Esophagus squamous epithelium (tissue), 5 donors: ENCODE results near the gene ANKRD13A. TPM values are rescaled to one million over a fixed set of nuclear protein-coding genes. Genes with fewer than 3 reads are reported as not detected.
A peak's percentile ranks its signal among the peaks of the same experiment; 100 is the strongest.

ENCODE experiments used
- DNase-seq: peaks from one replicate; lab custom pipeline; 2025; lab: John Stamatoyannopoulos, UW
- H3K27ac ChIP-seq, 4 donors: fragments of 200-600 bp; sonication (generic); one replicate each; pipeline ENCODE4 v1.5.1; 2016 to 2019; ENCODE audit warnings: mild to moderate bottlenecking in 1 of 4
- H3K27me3 ChIP-seq, 4 donors: fragments of 200-600 bp; sonication (generic); 1 replicate in 3 of 4; 2 replicates in 1 of 4; pipeline versions ENCODE4 v1.5.1 to v1.6.0; 2017 to 2021; ENCODE audit warnings: antibody characterized with exemption in 1 of 4
- H3K36me3 ChIP-seq, 3 donors: fragments of 200-600 bp; sonication (generic); one replicate each; pipeline ENCODE4 v1.5.1; 2016 to 2019
- H3K4me1 ChIP-seq, 3 donors: fragments of 200-600 bp; sonication (generic); one replicate each; pipeline ENCODE4 v1.5.1; 2017 to 2019
- H3K4me3 ChIP-seq, 4 donors: fragments of 200-600 bp; sonication (generic); 1 replicate in 3 of 4; 2 replicates in 1 of 4; pipeline ENCODE4 v1.5.1; 2016 to 2019; ENCODE audit warnings: mild to moderate bottlenecking in 2 of 4, moderate library complexity in 1 of 4
- H3K9me3 ChIP-seq, 3 donors: fragments of 200-600 bp; sonication (generic); one replicate each; pipeline ENCODE4 v1.5.1; 2016 to 2019
- CTCF ChIP-seq, 6 experiments: fragments of 450-650 bp in 4 of 6; fragments of 200-600 bp in 2 of 6; sonication (generic) in 2 of 6; IDR thresholded peaks; one replicate each; pipeline ENCODE4 v1.5.1; 2016 to 2019; ENCODE audit warnings: antibody characterized with exemption in 6 of 6, mild to moderate bottlenecking in 4 of 6, moderate library complexity in 4 of 6
- POLR2A ChIP-seq, 4 donors: fragments of 450-650 bp; IDR thresholded peaks; one replicate each; pipeline ENCODE4 v1.6.1; 2017; ENCODE audit warnings: antibody characterized with exemption in 4 of 4, mild to moderate bottlenecking in 4 of 4, moderate library complexity in 3 of 4
- WGBS, 2 donors: methylation state at CpG; one replicate each; pipeline ENCODE4 v1.1.5; 2018; 5-methylcytosine and 5-hydroxymethylcytosine counted together
- intact Hi-C: fragments of 100-400 bp; cut with DNase I; formaldehyde crosslinking; loops from one replicate; pipeline ENCODE4 v1.15.0; 2022
- total RNA-seq, 4 donors: library from RNA; depleted of rRNA; stranded (reverse); fragments of >200 nt; gene quantifications; one replicate each; pipeline ENCODE4 v1.1.0, GENCODE V29; 2016
- donor health status: DM: yes; HTN: yes; CAD: no.

ANKRD13A gene
- total RNA-seq, 4 donors from 2014 or later, result 67.6 to 92.9 (median 72.8) TPM

GRCh38 chr12:109952160-109952858, 46.9 kb upstream of the ANKRD13A start:
- H3K9me3 ChIP-seq, result no peaks in the 10 kb centered on the region
- no peaks in the 10 kb centered on the region for H3K27me3 ChIP-seq
- H3K36me3 ChIP-seq, result peaks cover 14 to 100% (median 21%) of the 10 kb centered on the region in 3 donors
- H3K27ac ChIP-seq, result peak overlapping the region in 3 of 4 donors; percentile 16 to 56 (median 21)
- no peak for TF ChIP-seq CTCF (IDR thresholded peaks at IDR 0.05)
- TF ChIP-seq POLR2A (IDR thresholded peaks at IDR 0.05), result no peak
- intact Hi-C loops, result no loop called here
- 81 to 93% methylated on average over 9 to 11 of the region's 11 CpGs for WGBS, 2 donors
- H3K4me1 ChIP-seq, result peaks cover 0 to 28% (median 6%) of the 10 kb centered on the region in 3 donors
- no peak overlapping the region for H3K4me3 ChIP-seq
- DNase-seq, result no peak

- Histone ChIP-seq H3K36me3 (peaks cover 14 to 100% (median 21%) of the 10 kb centered on the region in 3 donors), H3K4me1 (peaks cover 0 to 22% (median 6%) of the 10 kb centered on the region in 3 donors), H3K9me3 (no peaks in the 10 kb centered on the region), H3K4me3 (no peak overlapping the region), H3K27ac (peak overlapping the region in 2 of 4 donors; percentile 16 to 56), H3K27me3 (no peaks in the 10 kb centered on the region)
- no peak for TF ChIP-seq POLR2A (IDR thresholded peaks at IDR 0.05)
- no peak for TF ChIP-seq CTCF (IDR thresholded peaks at IDR 0.05)
- WGBS, 2 donors, result 81 to 91% methylated on average over 8 of the region's 8 CpGs
- intact Hi-C loops, result no loop called here
- no peak for DNase-seq
Observed at GRCh38 chr12:109952873-109953272, 46.4 kb upstream of the ANKRD13A start.

GRCh38 chr12:109953656-109954055, 45.6 kb upstream of the ANKRD13A start:
- Histone ChIP-seq H3K27me3 (no peaks in the 10 kb centered on the region), H3K27ac (no peak overlapping the region), H3K4me1 (peaks cover 0 to 14% (median 0%) of the 10 kb centered on the region in 3 donors), H3K36me3 (peaks cover 14 to 100% (median 21%) of the 10 kb centered on the region in 3 donors), H3K9me3 (no peaks in the 10 kb centered on the region), H3K4me3 (no peak overlapping the region)
- WGBS, 2 donors, result 94 to 95% methylated on average over 5 of the region's 5 CpGs
- TF ChIP-seq CTCF (IDR thresholded peaks at IDR 0.05) (no peak), POLR2A (IDR thresholded peaks at IDR 0.05) (no peak)
- DNase-seq, result no peak
- intact Hi-C loops, result no loop called here

GRCh38 chr12:109958374-109958773, 40.9 kb upstream of the ANKRD13A start:
- 89 to 91% methylated on average over 7 of the region's 7 CpGs for WGBS, 2 donors
- intact Hi-C loops, result no loop called here
- H3K27ac ChIP-seq, result no peak overlapping the region
- no peaks in the 10 kb centered on the region for H3K9me3 ChIP-seq
- peaks cover 0 to 100% (median 14%) of the 10 kb centered on the region in 3 donors for H3K36me3 ChIP-seq
- no peaks in the 10 kb centered on the region for H3K4me1 ChIP-seq
- DNase-seq, result no peak
- no peaks in the 10 kb centered on the region for H3K27me3 ChIP-seq
- no peak overlapping the region for H3K4me3 ChIP-seq
- TF ChIP-seq POLR2A (IDR thresholded peaks at IDR 0.05) (no peak), CTCF (IDR thresholded peaks at IDR 0.05) (no peak)

GRCh38 chr12:109959411-109960093, 39.7 kb upstream of the ANKRD13A start:
- H3K4me1 ChIP-seq, result no peaks in the 10 kb centered on the region
- no peaks in the 10 kb centered on the region for H3K27me3 ChIP-seq
- peaks cover 0 to 100% (median 14%) of the 10 kb centered on the region in 3 donors for H3K36me3 ChIP-seq
- intact Hi-C loops, result no loop called here
- H3K9me3 ChIP-seq, result no peaks in the 10 kb centered on the region
- no peak overlapping the region for H3K4me3 ChIP-seq
- no peak for TF ChIP-seq CTCF (IDR thresholded peaks at IDR 0.05)
- no peak for TF ChIP-seq POLR2A (IDR thresholded peaks at IDR 0.05)
- no peak overlapping the region for H3K27ac ChIP-seq
- DNase-seq, result no peak
- 92 to 96% methylated on average over 8 of the region's 8 CpGs for WGBS, 2 donors
